SK-N-MC (cell line): ENCODE data around the gene MBD5.

ENCODE experiments used
- EZH2 ChIP-seq: fragments of 200-600 bp; sonication (generic); IDR thresholded peaks from one replicate; pipeline ENCODE4 v1.6.1; 2017; ENCODE audit warnings: antibody characterized with exemption
- FOXP2 ChIP-seq: optimal IDR thresholded peaks from 2 replicates; pipeline ENCODE3; 2011; ENCODE audit warnings: mild to moderate bottlenecking, moderate library complexity; ENCODE audit not compliant: insufficient read depth; ENCODE audit errors: extremely low read length, control extremely low read depth
- POLR2AphosphoS5 ChIP-seq: IDR thresholded peaks from 2 replicates; pipeline ENCODE4 v1.6.1; 2012; ENCODE audit warnings: mild to moderate bottlenecking, low read depth, low read length, borderline replicate concordance

DNA sequence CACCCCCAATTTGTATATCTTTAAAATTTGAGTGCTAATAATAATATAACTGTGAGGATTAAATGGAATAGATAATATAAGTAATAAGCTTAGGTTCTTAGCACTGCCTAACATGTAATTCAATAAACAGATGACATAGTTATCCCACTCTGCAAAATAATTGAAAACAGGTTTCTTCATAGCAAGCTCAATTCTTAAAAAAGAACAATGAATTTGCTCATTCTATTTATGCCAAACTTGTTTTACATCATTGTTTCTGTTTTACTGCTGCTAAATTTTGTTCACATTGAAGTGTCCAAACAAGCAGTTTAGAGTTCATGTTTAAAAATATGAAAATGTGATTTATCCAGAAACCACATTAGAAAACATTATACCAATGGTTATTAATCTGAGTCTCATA, 217.0 kb downstream of the MBD5 start:
- TF ChIP-seq POLR2AphosphoS5: no peak
- no peak for TF ChIP-seq EZH2
- no peak for TF ChIP-seq FOXP2
